PC-3 (cell line): ENCODE results near the gene USP15. TPM values are rescaled to one million over a fixed set of nuclear protein-coding genes. Genes with fewer than 3 reads are reported as not detected.

Experiments used
- ATAC-seq: fragments of 200-7000 bp; cut with Tn5 transposase; 2 replicates; pipeline ENCODE4 v1.9.1; 2020; ENCODE audit warnings: mild to moderate bottlenecking, moderate library complexity
- BruUV-seq: library from RNA; stranded (reverse); fragments of 400-500 nt; replicated peaks from 2 replicates; lab custom pipeline; 2021; lab: Mats Ljungman, UMichigan
- CTCF ChIA-PET: fragments of 300-600 bp; sonication (Branson Sonifier 250); formaldehyde crosslinking; loops from one replicate; lab custom pipeline; 2022; ENCODE audit warnings: antibody characterized with exemption; lab: Charles Lee
- POLR2A ChIA-PET: fragments of 300-600 bp; sonication (Branson Sonifier 250); formaldehyde crosslinking; loops from one replicate; lab custom pipeline; 2022; ENCODE audit warnings: antibody characterized with exemption; ENCODE audit not compliant: unreplicated experiment; lab: Charles Lee
- DNase-seq: peaks from one replicate; pipeline ENCODE4 v3.0.0-alpha.2; 2015
- H2AFZ ChIP-seq: fragments of 300-600 bp; sonication (generic); 2 replicates; pipeline ENCODE4 v1.6.0; 2016; ENCODE audit warnings: antibody characterized with exemption, low read length
- H3F3A ChIP-seq: fragments of 300-600 bp; sonication (generic); one replicate; pipeline ENCODE4 v1.6.0; 2017; ENCODE audit warnings: antibody characterized with exemption, low read length, control low read depth, mild to moderate bottlenecking; ENCODE audit not compliant: unreplicated experiment
- H3K27ac ChIP-seq: fragments of 300-600 bp; sonication (generic); 2 replicates; pipeline ENCODE4 v1.5.1; 2016; ENCODE audit warnings: mild to moderate bottlenecking, low read length
- H3K27me3 ChIP-seq: fragments of 300-600 bp; sonication (generic); 2 replicates; pipeline ENCODE4 v1.6.1; 2016; ENCODE audit warnings: low read length, mixed read lengths
- H3K36me3 ChIP-seq: fragments of 300-600 bp; sonication (generic); 2 replicates; pipeline ENCODE4 v1.6.1; 2016; ENCODE audit warnings: low read depth, mixed run types, low read length, mixed read lengths
- H3K4me1 ChIP-seq: fragments of 300-600 bp; sonication (generic); 2 replicates; pipeline ENCODE4 v1.5.1; 2016; ENCODE audit warnings: low read length; ENCODE audit not compliant: insufficient read depth
- H3K4me2 ChIP-seq: fragments of 300-600 bp; sonication (generic); 2 replicates; pipeline ENCODE4 v1.6.0; 2016; ENCODE audit warnings: low read length
- H3K4me3 ChIP-seq: fragments of 300-600 bp; sonication (generic); 2 replicates; pipeline ENCODE4 v1.5.1; 2016; ENCODE audit warnings: mild to moderate bottlenecking, low read length, mixed read lengths
- H3K79me2 ChIP-seq: fragments of 300-600 bp; sonication (generic); 2 replicates; pipeline ENCODE4 v1.6.1; 2017; ENCODE audit warnings: low read length, mixed read lengths
- H3K9ac ChIP-seq: fragments of 300-600 bp; sonication (generic); 2 replicates; pipeline ENCODE4 v1.6.0; 2016; ENCODE audit warnings: mild to moderate bottlenecking, low read length
- H3K9me2 ChIP-seq: fragments of 300-600 bp; sonication (generic); replicated peaks from 2 replicates; pipeline ENCODE4 v1.6.1; 2016; ENCODE audit warnings: mixed run types, low read length, mixed read lengths
- H3K9me3 ChIP-seq: fragments of 300-600 bp; sonication (generic); 2 replicates; pipeline ENCODE4 v1.6.1; 2016; ENCODE audit warnings: low read length, mixed read lengths
- H4K20me1 ChIP-seq: fragments of 300-600 bp; sonication (generic); 2 replicates; pipeline ENCODE4 v1.6.1; 2016; ENCODE audit warnings: low read length, mixed read lengths
- CTCF ChIP-seq: fragments of 300-600 bp; sonication (generic); conservative IDR thresholded peaks from 2 replicates; pipeline ENCODE4 v1.5.1; 2017; ENCODE audit warnings: antibody characterized with exemption, low read depth, mild to moderate bottlenecking, low read length
- EZH2 ChIP-seq: fragments of 300-600 bp; sonication (generic); IDR thresholded peaks from one replicate; pipeline ENCODE4 v1.6.1; 2017; ENCODE audit warnings: antibody characterized with exemption, mild to moderate bottlenecking, low read length; ENCODE audit not compliant: unreplicated experiment
- EZH2phosphoT487 ChIP-seq: fragments of 300-600 bp; sonication (generic); IDR thresholded peaks from 2 replicates; pipeline ENCODE4 v1.6.1; 2018; ENCODE audit warnings: mild to moderate bottlenecking, antibody characterized with exemption, low read length, borderline replicate concordance
- intact Hi-C: fragments of 100-400 bp; cut with micrococcal nuclease; formaldehyde crosslinking; loops from 2 replicates; pipeline ENCODE4 v1.9.0; 2023
- total RNA-seq: library from RNA; depleted of rRNA; stranded (reverse); fragments of >200 nt; gene quantifications from 2 replicates; pipeline ENCODE4 v1.2.3, GENCODE V29; 2014

The USP15 gene
- total RNA-seq, 1 experiment from 2014 or later = 46.1 TPM

DNA sequence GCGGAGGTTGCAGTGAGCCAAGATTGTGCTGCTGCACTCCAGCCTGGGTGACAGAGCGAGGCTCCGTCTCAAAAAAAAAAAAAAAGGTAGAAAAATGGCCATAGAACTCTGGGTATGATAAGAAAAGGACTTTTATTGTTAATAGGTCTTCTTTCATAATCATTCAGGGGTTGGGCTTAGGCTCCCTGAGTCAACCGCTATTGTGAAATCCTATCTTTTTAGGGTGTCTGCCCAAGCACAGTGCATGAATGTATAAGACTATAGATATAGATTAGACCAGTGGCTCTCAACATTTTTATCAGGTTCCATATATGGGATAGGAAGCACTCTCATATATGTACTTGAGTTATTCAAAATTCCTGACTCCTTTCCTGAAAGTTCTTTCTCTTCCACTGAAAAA, 48.7 kb upstream of the USP15 start:
- no peak overlapping the region for H2AFZ ChIP-seq
- no peak overlapping the region for H3K9ac ChIP-seq
- TF ChIP-seq CTCF (no peak), EZH2phosphoT487 (no peak), EZH2 (no peak)
- ATAC-seq (no peak), DNase-seq (no peak)
- H3K79me2 ChIP-seq = no peaks in the 10 kb centered on the region
- no TSS peak for BruUV-seq
- no peak overlapping the region for H3K4me2 ChIP-seq
- intact Hi-C loops = no loop called here
- H3K4me3 ChIP-seq = no peak overlapping the region
- no peaks in the 10 kb centered on the region for H3K9me3 ChIP-seq
- POLR2A ChIA-PET = no interaction called here
- H4K20me1 ChIP-seq = no peaks in the 10 kb centered on the region
- H3K36me3 ChIP-seq = no peaks in the 10 kb centered on the region
- H3K9me2 ChIP-seq = no peaks in the 10 kb centered on the region
- peaks cover 6% of the 10 kb centered on the region for H3K27me3 ChIP-seq
- no peaks in the 10 kb centered on the region for H3F3A ChIP-seq
- H3K4me1 ChIP-seq = peaks cover 6% of the 10 kb centered on the region; the same call in 1 of the 2 replicates
- H3K27ac ChIP-seq = no peak overlapping the region
- CTCF ChIA-PET = no interaction called here

DNA sequence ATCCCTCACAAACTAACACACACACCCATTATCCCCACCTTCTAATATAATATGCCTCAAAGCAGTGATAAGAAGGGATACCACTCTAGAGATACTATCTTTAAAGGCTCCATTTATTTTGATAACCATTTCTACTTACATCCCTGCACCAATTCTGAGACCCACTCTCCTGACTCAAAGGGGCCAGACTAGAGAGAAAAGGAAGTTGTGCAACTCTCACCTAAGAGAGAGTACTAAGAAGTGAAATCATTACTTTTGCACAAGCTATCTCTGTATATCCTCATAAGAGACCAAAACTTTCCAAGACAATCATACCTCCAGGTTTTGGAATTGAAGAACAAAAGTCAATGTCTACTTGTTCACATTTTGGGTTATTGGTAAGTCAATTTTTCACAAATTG, 45.4 kb upstream of the USP15 start:
- peaks cover 6% of the 10 kb centered on the region; the same call in 1 of the 2 replicates for H3K4me1 ChIP-seq
- TF ChIP-seq CTCF (no peak), EZH2 (no peak), EZH2phosphoT487 (no peak)
- intact Hi-C loops = no loop called here
- POLR2A ChIA-PET = no interaction called here
- H3K9me3 ChIP-seq = no peaks in the 10 kb centered on the region
- H3K27ac ChIP-seq = no peak overlapping the region
- DNase-seq (no peak), ATAC-seq (no peak)
- no peaks in the 10 kb centered on the region for H3K9me2 ChIP-seq
- H3K79me2 ChIP-seq = no peaks in the 10 kb centered on the region
- no peaks in the 10 kb centered on the region for H3F3A ChIP-seq
- H3K4me2 ChIP-seq = no peak overlapping the region
- H2AFZ ChIP-seq = no peak overlapping the region
- H3K27me3 ChIP-seq = peaks cover 13% of the 10 kb centered on the region
- no peak overlapping the region for H3K4me3 ChIP-seq
- CTCF ChIA-PET = no interaction called here
- H4K20me1 ChIP-seq = no peaks in the 10 kb centered on the region
- H3K9ac ChIP-seq = no peak overlapping the region
- H3K36me3 ChIP-seq = no peaks in the 10 kb centered on the region
- no TSS peak for BruUV-seq

GRCh38 chr12:62215506-62215905, 44.7 kb upstream of the USP15 start:
- DNase-seq (peak; percentile 78), ATAC-seq (no peak)
- Histone ChIP-seq H3K9me3 (no peaks in the 10 kb centered on the region), H3F3A (no peaks in the 10 kb centered on the region), H3K4me2 (no peak overlapping the region), H3K9me2 (no peaks in the 10 kb centered on the region), H3K79me2 (no peaks in the 10 kb centered on the region), H4K20me1 (no peaks in the 10 kb centered on the region), H2AFZ (no peak overlapping the region), H3K4me1 (peaks cover 6% of the 10 kb centered on the region; the same call in 1 of the 2 replicates), H3K27me3 (peaks cover 14% of the 10 kb centered on the region), H3K36me3 (no peaks in the 10 kb centered on the region), H3K27ac (no peak overlapping the region), H3K9ac (no peak overlapping the region), H3K4me3 (no peak overlapping the region)
- intact Hi-C loops = no loop called here
- ChIA-PET CTCF (no interaction called here), POLR2A (no interaction called here)
- TF ChIP-seq CTCF (no peak), EZH2 (no peak), EZH2phosphoT487 (no peak)
- BruUV-seq = no TSS peak
